C4-2B (cell line): ENCODE measurements around the gene KCNC4.

Experiments
- H3K27ac ChIP-seq: fragments of 450-650 bp; 2 replicates; pipeline ENCODE4 v1.5.1; 2017
- ZFX ChIP-seq: fragments of 450-650 bp; IDR thresholded peaks from 2 replicates; pipeline ENCODE4 v1.6.1; 2017
- TF ChIP-seq, protein P1 (sequence below): fragments of 450-650 bp; conservative IDR thresholded peaks from 2 replicates; pipeline ENCODE4 v1.5.1; 2017; ENCODE audit warnings: mild to moderate bottlenecking

The KCNC4 gene

GRCh38 chr1:110190282-110190929 is 19.7 kb upstream of the KCNC4 start:
- TF ChIP-seq, protein P1, sequence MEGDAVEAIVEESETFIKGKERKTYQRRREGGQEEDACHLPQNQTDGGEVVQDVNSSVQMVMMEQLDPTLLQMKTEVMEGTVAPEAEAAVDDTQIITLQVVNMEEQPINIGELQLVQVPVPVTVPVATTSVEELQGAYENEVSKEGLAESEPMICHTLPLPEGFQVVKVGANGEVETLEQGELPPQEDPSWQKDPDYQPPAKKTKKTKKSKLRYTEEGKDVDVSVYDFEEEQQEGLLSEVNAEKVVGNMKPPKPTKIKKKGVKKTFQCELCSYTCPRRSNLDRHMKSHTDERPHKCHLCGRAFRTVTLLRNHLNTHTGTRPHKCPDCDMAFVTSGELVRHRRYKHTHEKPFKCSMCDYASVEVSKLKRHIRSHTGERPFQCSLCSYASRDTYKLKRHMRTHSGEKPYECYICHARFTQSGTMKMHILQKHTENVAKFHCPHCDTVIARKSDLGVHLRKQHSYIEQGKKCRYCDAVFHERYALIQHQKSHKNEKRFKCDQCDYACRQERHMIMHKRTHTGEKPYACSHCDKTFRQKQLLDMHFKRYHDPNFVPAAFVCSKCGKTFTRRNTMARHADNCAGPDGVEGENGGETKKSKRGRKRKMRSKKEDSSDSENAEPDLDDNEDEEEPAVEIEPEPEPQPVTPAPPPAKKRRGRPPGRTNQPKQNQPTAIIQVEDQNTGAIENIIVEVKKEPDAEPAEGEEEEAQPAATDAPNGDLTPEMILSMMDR, result no peak
- TF ChIP-seq ZFX, result no peak
- no peak overlapping the region for H3K27ac ChIP-seq

DNA sequence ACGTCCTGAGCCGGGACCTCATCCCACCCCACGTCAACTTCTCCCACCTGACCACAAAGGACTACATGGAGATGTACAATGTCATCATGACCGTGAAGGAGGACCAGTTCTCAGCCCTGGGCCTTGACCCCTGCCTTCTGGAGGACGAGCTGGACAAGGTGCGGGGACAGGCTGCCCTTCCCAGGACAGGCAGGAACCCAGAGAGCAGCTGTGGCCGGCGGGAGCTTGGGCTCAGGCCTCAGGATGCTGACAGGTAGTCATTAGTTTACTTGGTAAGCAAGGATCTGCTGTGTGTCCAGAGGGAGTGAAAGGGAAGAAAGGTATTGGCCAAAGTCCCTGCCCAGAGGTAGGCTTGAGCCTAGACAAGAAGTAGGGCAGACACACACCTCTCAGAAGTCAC is 17.6 kb upstream of the KCNC4 start:
- no peak overlapping the region for H3K27ac ChIP-seq
- TF ChIP-seq, protein P1, result no peak
- no peak for TF ChIP-seq ZFX

- TF ChIP-seq, protein P1, result no peak
- no peak for TF ChIP-seq ZFX
- no peak overlapping the region for H3K27ac ChIP-seq
Measured at GRCh38 chr1:110195196-110195595, 14.9 kb upstream of the KCNC4 start.

- TF ChIP-seq ZFX, result no peak
- TF ChIP-seq, protein P1, result peak; percentile 98
- H3K27ac ChIP-seq, result no peak overlapping the region
Measured at GRCh38 chr1:110196917-110197765, 13.0 kb upstream of the KCNC4 start.

GRCh38 chr1:110197905-110198629 is 12.0 kb upstream of the KCNC4 start:
- H3K27ac ChIP-seq, result no peak overlapping the region
- TF ChIP-seq, protein P1, result no peak
- TF ChIP-seq ZFX, result no peak

GRCh38 chr1:110198746-110199145 is 11.4 kb upstream of the KCNC4 start:
- no peak for TF ChIP-seq ZFX
- TF ChIP-seq, protein P1, result no peak
- H3K27ac ChIP-seq, result no peak overlapping the region

- TF ChIP-seq, protein P1, result no peak
- TF ChIP-seq ZFX, result no peak
- H3K27ac ChIP-seq, result no peak overlapping the region
Measured at GRCh38 chr1:110200190-110200589, 9.9 kb upstream of the KCNC4 start.
